DMS114 treated with DMSO at 0.1 percent for 48 hours (cell line): ENCODE measurements around the gene CHI3L1.
"Not testable (repeated sequence)": the region's sequence is repeated elsewhere in the genome, so short reads cannot be mapped to it uniquely, and the experiment has no call there.

Source experiments
- DNase-seq: peaks from one replicate; lab custom pipeline; 2025; ENCODE audit not compliant: unreplicated experiment; lab: John Stamatoyannopoulos, UW

CHI3L1 gene

DNA sequence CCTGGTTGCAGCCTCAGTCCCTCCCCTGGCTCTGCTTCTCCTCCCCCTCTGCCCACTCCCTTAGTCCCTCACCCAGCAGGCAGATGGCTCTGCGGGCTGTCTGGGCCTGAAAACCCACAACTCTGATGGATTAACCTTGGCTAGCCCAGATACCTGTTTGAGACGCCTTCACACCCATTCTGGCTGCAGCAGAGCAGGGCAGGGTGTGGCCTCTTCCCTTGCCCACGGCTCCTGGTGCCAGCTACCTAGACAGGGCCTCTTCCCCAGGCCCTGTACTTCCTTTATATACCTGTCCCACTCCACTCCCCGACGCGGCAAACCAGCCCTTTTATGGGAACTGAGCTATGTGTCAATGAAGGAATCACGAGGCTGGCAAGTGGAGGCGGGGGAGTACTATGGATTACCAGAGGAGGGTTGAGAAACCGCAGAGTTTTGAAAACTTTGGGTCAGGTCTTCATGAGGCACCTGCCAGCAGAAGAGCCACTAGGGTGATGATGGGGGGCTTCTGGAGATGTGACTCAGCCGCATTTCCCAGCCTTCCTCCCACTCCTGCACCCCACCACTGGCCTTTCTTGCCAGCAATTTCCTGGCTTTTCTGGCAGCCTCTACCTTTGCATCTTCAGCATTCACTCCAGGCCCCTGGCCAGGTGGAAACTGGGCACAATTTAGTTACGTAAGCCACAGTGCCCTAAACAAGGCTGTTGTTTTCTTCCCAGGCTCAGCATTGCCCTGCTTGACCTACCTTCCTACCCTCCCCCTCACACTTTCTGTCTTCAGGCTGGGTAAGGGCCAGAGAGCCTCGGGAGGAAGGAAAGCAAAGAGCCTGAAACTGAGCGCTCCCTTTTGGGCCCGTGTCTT lies at the start of gene CHI3L1:
Gene CHI3L1 (minus strand): TSS at position 259 of the 858 bp plus-strand sequence. CDS start 81 bp downstream, at position 178.
- DNase-seq, result no peak

DNA sequence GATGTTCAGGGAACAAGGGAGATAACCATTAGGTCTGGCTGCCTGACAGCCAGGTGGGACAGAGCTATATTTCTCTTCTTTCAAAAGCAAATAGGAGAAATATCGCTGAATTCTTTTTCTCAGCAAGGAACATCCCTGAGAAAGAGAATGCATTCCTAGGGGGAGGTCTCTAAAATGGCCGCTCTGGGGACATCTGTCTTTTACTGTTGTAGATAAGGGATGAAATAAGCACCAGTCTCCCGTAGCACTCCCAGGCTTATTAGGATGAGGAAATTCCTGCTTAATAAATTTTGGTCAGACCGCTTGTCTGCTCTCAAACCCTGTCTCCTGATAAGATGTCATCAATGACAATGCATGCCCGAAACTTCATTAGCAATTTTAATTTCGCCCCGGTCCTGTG lies 48.4 kb upstream of the CHI3L1 start:
- DNase-seq, result not testable (repeated sequence)

DNA sequence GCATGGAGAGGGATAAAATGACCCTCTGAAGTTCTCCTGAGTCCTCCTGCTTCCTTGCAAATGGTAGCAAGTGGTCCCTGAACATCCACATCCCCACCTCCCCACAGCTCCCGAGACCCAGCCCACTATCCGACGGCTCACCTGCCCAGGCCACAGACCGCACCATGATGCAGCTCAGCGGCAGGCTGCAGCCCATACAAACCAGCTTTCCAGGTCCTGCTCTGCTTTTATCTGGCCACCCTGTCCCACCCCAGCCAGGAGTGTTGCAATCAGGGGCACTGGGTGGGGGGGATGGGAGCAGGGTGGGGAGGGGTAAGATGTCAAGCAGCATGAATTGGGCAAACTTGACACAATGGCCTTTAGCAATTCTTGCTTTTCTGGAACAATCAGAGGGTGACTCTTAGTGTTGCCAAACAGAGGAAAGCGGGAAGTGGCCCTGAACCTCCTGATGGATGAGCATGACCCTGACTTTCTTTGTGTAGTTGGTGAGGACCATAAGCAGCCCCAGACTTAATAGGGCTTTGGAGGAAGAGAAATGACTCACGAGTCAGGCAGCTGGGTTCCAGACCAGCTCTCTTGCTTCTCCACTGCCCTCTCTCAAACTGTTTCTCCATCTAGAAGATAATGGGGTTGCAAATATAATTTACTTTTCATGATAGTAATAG lies 43.1 kb upstream of the CHI3L1 start, which contains the start of gene CHIT1:
Gene CHIT1 (minus strand): TSS at position 203 of the 665 bp plus-strand sequence. CDS start 37 bp downstream, at position 166.
- no peak for DNase-seq

DNA sequence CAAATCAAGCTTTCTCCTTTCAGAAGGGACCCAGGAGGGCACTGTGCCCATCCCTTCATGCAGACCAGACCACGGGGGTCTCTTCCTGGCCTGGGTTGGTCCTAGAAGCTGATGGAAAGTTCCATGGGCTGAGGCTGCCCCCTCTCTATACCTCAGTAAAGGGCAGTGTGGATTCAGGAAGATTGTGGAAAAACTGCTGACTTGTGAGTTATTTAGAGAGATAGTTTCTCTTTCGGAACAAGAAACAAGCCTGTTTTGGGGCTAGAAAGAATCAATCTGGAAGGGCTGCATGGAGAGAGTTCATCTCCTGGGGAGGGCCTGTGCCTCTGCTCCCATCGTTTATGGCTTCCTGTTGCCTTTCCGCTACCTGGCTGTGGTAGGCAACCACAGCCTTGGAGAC lies 42.2 kb upstream of the CHI3L1 start:
- DNase-seq, result no peak

DNA sequence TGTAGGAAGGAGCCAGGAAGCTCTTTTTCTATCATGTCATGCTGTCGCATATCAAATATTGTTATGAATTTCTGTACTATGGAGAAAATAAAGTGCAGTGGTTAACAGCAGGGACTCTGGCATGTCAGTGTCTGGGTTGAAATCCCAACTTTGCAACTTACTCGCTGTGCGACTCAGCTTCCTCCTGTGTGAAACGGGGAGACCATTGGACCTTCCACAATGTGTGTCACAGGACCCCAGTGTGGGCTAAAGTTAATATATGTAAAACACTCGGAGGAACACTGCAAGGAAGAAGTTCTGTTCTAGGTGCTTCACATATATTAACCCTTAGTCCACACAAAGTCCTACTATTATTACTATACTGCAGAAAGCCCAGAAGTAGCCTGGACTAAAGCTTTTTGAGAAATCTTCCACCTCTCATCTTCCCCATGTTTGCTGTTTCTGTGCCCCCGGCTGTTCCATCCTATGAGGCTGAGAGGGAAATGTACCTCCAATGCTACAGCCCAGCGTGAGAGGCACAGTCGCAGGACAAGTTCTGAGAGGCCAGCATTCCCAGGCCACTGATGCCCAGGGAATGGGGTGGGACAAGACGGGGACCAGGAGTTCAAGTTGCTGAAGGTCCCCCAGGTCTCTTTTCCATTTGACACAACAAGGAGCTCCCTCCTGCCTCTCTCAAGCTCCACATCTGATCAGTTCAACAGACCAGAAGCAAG lies 41.0 kb upstream of the CHI3L1 start:
- no peak for DNase-seq

DNA sequence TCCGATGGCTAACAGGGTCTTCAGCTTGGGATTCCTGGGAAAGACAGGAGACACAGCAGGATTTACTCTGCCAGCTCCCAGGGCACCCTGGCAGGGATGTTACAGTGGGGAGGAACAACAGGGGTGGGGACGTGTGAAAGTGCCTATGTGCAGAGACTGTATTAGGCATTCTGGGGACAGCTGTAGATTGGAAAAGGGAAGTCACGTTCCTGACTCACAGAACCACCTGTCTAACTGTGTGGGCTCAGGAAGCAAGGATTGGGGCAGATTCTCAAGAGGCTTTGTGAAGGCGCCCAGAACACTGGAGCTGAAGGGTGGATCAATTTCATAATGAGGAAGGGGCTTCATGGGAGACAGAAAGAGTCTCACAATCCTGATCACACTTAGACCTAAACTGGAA lies 38.6 kb upstream of the CHI3L1 start:
- no peak for DNase-seq

DNA sequence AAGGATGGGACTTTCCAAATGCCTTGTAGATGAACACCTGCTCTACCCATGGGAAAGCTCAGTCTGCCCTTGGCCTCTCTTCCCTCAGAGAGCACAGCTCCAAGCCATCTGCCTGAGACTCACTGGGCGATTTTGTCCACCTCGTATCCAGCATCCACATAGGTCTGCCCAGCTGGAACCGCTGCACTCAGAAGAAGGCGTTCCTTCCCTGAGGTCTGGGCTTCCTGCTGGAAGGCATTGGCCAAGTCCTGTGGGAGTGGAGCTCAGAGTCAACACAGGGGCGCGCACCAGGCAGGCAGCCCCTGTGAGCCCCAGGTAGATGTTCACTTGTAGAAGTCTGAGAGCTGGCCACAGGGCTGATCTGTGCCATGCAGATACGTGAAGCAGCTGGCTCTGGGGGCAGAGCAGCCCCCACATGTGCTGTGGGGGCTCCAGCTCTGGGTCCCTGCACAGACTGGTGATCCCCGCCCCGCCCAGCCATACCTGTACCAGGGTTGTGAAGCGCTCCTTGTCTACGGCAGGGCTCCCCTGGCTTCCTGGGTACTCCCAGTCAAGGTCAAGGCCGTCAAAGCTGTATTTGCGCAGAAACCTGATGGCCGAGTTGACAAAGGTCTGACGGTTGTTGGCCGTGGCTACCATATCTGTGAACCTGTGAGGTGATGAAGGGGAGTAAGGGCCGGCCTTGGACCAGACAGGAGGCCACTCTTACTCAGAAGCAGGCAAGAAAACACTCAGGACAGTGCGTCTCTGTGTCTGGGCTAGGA lies 36.7 kb upstream of the CHI3L1 start:
- no peak for DNase-seq

DNA sequence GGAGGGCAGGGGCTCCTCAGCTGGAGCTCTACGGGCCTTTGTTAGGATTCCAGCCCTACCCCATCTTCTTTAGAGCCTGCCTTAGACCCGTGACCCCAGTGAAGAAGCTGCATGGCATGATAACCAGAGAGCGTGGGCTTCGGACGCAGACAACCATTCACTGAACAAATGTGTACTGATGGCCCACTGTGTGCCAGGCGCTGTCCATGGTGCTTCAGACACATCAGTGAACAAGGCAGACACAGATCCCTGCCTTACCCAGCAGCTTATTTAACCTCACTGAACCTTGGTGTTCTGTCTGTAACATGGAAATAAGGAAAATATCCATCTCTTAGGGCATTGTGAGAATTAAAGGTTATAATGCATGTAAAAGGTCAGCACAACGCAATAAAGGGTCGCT lies 33.4 kb upstream of the CHI3L1 start:
- no peak for DNase-seq

DNA sequence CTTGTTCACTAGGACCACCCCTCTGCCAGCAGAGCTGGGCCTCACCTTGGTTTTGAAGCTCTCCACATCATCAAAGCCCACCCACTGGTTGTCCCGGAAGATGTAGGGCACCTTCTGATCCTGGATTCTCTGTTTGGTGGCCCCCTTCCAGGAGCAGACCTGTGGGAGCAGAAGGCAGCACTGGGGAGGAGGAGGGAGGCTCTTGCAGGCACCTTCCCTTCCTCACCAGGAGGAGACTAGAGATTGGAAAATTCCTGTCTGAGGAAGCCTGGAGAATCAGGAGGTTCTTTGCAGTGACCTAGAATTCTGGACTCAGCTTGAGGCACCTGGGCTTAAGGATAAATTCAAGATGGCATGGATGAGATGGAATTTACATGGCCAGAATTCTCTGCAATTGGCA lies 32.7 kb upstream of the CHI3L1 start:
- no peak for DNase-seq

DNA sequence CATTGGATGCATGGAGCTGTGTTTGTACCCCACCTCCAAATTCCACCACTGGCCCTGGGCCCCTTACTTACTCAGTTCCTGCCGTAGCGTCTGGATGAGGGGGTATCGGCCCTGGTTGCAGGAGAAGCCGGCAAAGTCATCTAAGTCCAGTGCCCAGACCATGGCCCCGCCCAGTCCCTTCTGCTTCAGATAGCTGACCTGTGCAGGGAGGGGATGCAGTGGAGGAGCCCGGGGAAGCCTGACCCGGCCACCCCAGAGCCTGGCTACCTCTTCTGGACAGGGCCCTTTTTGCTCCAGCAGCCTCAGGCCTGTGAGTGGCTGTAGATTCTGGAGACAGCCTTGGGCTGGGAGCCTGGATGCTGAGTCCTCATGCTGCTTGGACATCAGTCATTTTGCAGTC lies 31.2 kb upstream of the CHI3L1 start:
- DNase-seq, result no peak

DNA sequence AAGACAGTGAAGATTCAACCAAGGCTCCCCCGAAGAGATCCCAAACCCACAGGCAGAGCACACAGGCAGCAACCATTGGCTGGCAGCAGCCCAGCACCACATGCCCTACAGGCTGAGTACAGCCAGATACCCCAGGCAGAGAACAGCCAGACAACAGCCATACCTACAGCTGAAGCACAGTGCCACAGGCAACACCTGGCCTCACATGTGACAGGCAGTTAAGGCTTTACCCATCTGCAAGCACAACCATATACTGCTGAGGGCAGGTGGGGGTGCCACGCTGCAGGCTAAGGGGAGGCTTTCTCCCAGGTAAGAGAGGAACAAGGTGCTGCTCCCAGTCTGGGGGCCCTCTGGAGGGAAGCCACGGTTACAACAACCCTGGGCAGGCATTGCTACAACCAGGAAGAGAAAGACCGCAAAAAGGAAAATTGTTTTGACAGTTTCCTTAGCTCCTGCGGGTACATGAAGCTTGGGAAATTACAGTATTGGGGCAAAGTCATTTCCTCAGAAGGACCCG lies 30.7 kb upstream of the CHI3L1 start:
- no peak for DNase-seq

DNA sequence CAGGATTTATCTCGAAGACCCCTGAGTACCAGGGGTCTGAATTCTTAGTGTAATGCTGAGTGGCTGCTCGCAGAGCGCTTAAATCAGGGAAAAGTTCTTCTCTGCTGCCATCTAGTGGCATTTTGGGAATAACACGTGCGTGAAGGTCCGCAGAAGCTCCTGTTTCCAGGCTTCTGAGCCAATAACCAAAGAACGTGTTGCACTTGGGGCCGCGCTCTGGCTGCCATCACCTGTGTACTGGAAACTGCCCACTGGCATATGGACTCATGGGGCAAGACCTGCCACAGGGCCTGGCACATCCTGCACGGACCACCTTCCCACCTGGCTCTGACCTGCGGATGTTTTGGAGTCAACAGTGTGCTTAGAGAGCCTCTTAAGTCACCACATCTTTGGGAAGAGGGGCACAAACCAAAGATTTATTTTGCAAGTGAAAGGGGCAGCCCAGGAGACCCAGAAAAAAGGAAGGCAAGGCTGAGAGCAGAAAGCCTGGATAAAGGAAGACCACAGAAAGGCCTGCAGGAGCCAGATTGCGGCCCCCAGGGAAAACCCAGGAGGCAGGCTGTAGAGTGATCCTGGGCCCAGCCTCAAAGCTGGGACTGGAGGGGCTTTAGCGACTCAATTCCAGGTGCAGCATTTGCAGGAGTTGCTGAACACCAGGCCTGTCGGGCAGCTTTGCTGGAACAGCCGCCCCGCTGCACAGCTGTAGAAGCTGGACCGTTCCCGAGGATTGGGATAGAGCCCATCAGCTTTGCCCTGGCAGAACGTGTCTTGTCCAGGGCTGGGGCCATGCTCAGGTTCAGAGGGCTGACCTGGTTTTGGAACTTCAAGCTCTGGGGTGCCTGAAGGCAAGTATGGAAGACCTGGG lies 30.0 kb upstream of the CHI3L1 start:
- DNase-seq, result peak; percentile 58

DNA sequence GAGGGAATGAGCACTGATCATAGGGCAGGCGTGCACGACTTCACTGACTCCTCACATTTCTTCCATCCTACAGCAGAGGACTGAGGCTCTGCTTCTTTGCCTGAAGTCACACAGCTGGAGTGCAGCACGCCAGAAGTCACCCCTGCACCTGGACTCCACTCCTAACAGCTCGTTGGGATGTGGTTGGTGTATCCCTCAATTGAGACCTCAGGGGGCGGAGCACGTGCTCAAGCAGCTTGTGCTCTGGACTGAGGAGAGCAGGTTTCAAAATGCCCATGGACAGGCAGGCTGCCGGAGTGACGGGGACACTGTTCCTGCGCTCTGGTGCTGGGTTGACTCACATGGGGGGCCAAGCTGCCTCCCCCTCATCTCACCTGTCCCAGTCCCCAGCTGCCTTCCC lies 29.1 kb upstream of the CHI3L1 start:
- DNase-seq, result no peak

DNA sequence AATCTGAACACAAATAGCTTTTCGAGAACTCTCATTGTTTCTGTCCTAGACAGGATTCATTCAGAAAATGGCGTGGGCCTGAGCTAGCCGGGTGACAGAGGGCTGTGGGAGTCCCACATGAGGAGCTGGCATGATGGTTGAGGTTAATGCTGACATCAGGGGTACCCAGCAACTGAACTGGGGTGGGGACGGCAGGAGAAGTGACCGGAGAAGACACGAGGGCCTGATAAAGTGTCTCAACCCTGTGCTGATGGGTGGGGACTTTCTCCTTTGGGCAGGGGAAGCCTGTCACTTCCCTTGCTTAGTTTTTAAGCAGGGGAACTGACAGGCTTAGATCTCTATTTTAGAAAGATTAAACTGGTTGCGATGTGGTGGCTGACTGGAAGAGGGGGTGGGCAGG lies 28.4 kb upstream of the CHI3L1 start:
- DNase-seq, result no peak

DNA sequence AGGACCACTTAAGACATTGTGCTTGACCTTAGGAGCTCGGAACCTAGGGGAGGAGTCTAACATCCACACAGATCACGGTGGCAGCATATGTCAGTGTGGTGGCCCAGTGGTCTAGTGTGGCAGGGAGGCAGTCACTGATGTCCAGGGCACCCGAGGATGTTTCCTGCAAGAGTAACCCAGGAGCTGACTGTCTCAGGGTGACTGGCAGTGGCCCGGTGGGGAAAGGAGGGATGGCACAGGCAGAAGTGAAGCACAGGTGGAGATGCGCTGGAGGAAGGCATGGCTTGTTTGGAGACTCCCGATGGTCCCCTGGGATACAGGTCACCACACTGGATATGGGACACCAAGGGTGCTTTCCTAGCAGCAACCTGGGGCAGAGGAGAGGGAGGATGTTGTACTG lies 26.6 kb upstream of the CHI3L1 start:
- DNase-seq, result no peak

DNA sequence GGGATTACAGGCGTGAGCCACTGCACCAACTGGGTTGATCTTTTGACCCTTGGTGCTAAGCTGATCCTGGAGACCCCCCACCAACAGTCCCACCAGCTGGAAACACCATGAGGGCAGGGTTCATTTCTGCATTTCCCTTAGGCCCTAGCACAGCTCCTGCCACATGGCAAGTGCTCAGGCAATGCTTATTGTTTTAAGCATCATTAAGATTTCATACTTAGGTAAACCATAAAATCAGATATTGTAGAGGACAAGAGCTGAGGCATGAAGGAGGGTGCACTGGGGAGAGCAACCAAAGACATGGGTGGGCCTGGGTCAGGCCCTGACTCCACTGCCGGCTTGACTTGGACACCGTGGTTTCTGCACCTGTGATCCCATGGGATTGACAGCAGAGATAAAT lies 25.3 kb upstream of the CHI3L1 start:
- no peak for DNase-seq

DNA sequence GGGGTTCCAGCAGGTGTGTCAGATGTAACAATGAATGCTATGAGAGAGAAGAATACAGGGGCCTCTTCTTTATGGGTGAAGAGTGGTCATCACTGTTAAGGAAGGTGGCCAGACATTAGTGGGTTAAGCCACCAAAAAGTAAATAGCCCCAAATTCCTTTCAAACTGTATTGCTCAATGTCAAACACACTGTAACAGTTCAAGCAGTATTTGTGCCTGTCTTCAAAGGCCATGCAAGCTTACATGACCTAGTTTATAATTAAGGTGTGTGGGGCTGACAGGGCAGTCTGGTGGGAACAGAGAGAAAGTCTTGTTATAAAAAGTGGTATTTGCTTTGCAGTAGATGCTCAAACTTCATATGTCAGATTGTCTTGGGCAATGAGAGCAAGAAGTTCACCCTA lies 24.5 kb upstream of the CHI3L1 start:
- DNase-seq, result no peak

DNA sequence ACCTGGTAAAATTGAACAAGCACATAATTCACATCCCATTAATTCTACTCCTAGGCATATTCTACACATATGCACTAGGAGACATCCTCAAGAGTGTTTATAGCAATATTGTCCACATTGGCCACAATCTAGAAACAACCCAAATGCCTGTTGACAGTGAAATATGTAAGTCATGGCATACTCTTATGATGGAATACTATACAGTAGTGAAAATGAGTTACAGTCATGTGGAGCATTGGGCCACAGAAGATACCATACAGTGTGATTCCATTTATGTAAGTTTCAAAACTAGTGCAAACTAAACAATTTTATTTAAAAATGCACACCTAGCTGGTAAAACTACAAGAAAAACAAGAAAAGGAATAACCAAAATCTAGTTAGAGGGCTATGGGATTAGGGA lies 23.8 kb upstream of the CHI3L1 start:
- no peak for DNase-seq

DNA sequence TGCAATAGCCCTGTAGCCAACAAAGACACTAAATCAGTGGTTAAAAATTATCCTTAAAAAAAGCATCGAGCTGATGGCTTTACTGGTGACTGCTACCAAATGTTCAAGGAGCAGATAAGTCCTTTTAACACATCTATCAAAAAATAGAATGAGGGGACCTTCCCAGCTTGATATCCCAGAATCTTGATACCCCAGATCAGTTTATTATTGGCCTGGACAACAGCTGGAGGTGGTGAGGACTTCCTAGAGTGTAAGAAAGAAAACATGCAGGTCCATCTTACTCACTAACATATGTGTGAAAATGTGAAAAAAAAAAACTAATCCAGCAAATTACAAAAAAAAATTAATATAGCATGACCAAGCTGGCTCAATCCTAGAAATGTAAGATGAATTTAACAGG lies 21.7 kb upstream of the CHI3L1 start:
- DNase-seq, result no peak

DNA sequence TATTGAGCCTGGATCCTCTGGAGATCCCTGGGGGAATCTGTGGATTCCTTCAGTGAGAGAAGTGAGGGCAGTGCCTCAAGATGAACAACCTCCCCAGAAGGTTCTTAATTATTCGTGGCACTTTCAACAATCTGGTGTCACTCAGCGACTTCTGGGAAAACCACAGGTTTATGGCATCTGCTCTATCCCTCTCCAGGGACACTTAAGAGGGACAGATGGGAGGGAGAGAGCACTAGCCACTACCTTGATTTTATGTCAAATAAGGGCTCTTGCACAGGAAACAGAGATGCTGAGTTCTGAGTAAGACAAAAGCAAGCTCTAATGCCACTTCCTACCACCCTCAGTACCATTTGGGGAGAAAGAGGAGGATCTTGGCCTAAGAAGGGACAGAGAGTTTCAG lies 21.2 kb upstream of the CHI3L1 start:
- DNase-seq, result no peak
